OCI-LY3 (cell line): Measurements from ENCODE around the gene ACVRL1.

Experiments used
- CTCF ChIP-seq: fragments of 200-600, 300-600 bp; sonication (generic); IDR thresholded peaks from 2 replicates; pipeline ENCODE4 v1.5.1; 2014; ENCODE audit warnings: antibody characterized with exemption, low read length, low read depth
- EZH2phosphoT487 ChIP-seq: fragments of 200-600 bp; shearing (Covaris generic); IDR thresholded peaks from 2 replicates; pipeline ENCODE4 v1.6.1; 2018; ENCODE audit warnings: antibody characterized with exemption, mixed run types, low read depth

GRCh38 chr12:51879102-51879501, 28.2 kb upstream of the ACVRL1 start:
- no peak for TF ChIP-seq CTCF
- TF ChIP-seq EZH2phosphoT487 = no peak
